NCI-H2107 (cell line): Measurements from ENCODE around the gene BEND5.

Experiments used
- DNase-seq: peaks from one replicate; lab custom pipeline; 2025; lab: John Stamatoyannopoulos, UW

BEND5 gene

GRCh38 chr1:48776393-48777218 lies at the start of gene BEND5:
Gene BEND5, minus strand, starts transcription at chr1:48776891. Its CDS starts 60 bp downstream, at chr1:48776831.
- DNase-seq, result peak; percentile 83

GRCh38 chr1:48823168-48823567 lies 46.5 kb upstream of the BEND5 start:
- DNase-seq, result no peak

GRCh38 chr1:48820491-48820890 lies 43.8 kb upstream of the BEND5 start:
- no peak for DNase-seq

- DNase-seq, result peak; percentile 21
Measured at GRCh38 chr1:48817505-48818114, 40.9 kb upstream of the BEND5 start.

- no peak for DNase-seq
Measured at GRCh38 chr1:48810740-48811139, 34.0 kb upstream of the BEND5 start.

- DNase-seq, result no peak
Measured at GRCh38 chr1:48808496-48808895, 31.8 kb upstream of the BEND5 start.

GRCh38 chr1:48807554-48808260 lies 31.0 kb upstream of the BEND5 start:
- DNase-seq, result no peak

- no peak for DNase-seq
Measured at GRCh38 chr1:48803474-48803873, 26.8 kb upstream of the BEND5 start.

GRCh38 chr1:48794816-48795215 lies 18.1 kb upstream of the BEND5 start:
- no peak for DNase-seq

- no peak for DNase-seq
Measured at GRCh38 chr1:48793863-48794262, 17.2 kb upstream of the BEND5 start.

GRCh38 chr1:48792961-48793360 lies 16.3 kb upstream of the BEND5 start:
- DNase-seq, result no peak

GRCh38 chr1:48790397-48790796 lies 13.7 kb upstream of the BEND5 start:
- DNase-seq, result no peak

- DNase-seq, result no peak
Measured at GRCh38 chr1:48789903-48790302, 13.2 kb upstream of the BEND5 start.

- no peak for DNase-seq
Measured at GRCh38 chr1:48785869-48786268, 9.2 kb upstream of the BEND5 start.

GRCh38 chr1:48784301-48784700 lies 7.6 kb upstream of the BEND5 start:
- peak; percentile 13 for DNase-seq

GRCh38 chr1:48777219-48777895 lies 666 bp upstream of the BEND5 start:
- DNase-seq, result no peak

GRCh38 chr1:48775831-48776392 lies 779 bp downstream of the BEND5 start:
- no peak for DNase-seq

GRCh38 chr1:48773133-48773532 lies 3.6 kb downstream of the BEND5 start:
- DNase-seq, result no peak

- no peak for DNase-seq
Measured at GRCh38 chr1:48772211-48772610, 4.5 kb downstream of the BEND5 start.

- no peak for DNase-seq
Measured at GRCh38 chr1:48771561-48771960, 5.1 kb downstream of the BEND5 start.

GRCh38 chr1:48767975-48768510 lies 8.6 kb downstream of the BEND5 start:
- no peak for DNase-seq

GRCh38 chr1:48765335-48765734 lies 11.4 kb downstream of the BEND5 start:
- DNase-seq, result no peak
